Adrenal gland (tissue), 5 donors: Measurements from ENCODE around the gene MEOX2.

ENCODE experiments used
- CTCF ChIP-seq, 6 experiments: fragments of 450-650 bp in 4 of 6; fragments of 200-600 bp in 2 of 6; sonication (generic) in 1 of 6; IDR thresholded peaks; 1 replicate in 5 of 6; 2 replicates in 1 of 6; pipeline versions ENCODE4 v1.5.1 to v1.8.0; 2016 to 2021; ENCODE audit warnings: antibody characterized with exemption in 6 of 6, mild to moderate bottlenecking in 2 of 6, moderate library complexity in 1 of 6
- POLR2A ChIP-seq, 2 donors: fragments of 450-650 bp; IDR thresholded peaks; one replicate each; pipeline ENCODE4 v1.6.1; 2017; ENCODE audit warnings: antibody characterized with exemption in 2 of 2, mild to moderate bottlenecking in 2 of 2, moderate library complexity in 1 of 2
- donor health status: DM: no; HTN: no; CAD: no.

DNA sequence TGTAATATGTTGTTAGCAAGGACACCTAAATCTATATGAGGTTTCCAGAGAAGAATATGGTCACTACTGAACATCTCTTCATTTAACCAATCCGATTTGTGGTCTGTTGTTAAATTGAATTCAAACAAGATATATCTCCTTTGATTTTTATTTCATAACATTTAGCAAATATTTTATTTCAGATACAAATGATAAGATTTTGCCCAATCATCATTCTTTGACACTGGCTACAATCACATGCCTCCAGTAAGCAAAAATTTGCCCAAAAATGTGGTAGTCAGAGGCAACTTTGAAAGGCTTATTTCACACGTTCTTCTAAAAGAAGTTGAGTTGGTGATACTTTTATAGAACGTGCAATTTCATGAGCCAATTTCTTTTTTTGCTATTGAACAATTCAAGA lies 79.9 kb downstream of the MEOX2 start:
- TF ChIP-seq CTCF (IDR thresholded peaks at IDR 0.05) (no peak), POLR2A (IDR thresholded peaks at IDR 0.05) (no peak)
